ENCODE results near the gene LUZP4.

DNA sequence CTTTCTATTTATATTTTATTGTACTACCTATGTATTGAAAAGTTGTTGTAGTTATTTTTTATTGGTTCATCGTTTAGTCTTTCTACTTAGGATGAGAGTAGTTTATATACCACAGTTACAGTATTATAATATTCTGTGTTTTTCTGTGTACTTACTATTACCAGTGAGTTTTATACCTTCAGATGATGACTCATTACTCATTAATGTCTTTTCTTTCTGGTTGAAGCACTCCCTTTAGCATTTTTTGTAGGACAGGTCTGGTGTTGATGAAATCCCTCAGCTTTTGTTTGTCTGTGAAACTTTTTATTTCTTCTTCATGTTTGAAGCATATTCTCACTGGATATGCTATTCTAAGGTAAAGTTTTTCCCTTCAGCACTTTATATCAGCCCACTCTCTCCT is 7.7 kb downstream of the LUZP4 start:
- TF ChIP-seq POLR2AphosphoS5 (IDR thresholded peaks at IDR 0.05; ENCODE audit: low read depth, low read length): no peak
- TF ChIP-seq, protein P1, sequence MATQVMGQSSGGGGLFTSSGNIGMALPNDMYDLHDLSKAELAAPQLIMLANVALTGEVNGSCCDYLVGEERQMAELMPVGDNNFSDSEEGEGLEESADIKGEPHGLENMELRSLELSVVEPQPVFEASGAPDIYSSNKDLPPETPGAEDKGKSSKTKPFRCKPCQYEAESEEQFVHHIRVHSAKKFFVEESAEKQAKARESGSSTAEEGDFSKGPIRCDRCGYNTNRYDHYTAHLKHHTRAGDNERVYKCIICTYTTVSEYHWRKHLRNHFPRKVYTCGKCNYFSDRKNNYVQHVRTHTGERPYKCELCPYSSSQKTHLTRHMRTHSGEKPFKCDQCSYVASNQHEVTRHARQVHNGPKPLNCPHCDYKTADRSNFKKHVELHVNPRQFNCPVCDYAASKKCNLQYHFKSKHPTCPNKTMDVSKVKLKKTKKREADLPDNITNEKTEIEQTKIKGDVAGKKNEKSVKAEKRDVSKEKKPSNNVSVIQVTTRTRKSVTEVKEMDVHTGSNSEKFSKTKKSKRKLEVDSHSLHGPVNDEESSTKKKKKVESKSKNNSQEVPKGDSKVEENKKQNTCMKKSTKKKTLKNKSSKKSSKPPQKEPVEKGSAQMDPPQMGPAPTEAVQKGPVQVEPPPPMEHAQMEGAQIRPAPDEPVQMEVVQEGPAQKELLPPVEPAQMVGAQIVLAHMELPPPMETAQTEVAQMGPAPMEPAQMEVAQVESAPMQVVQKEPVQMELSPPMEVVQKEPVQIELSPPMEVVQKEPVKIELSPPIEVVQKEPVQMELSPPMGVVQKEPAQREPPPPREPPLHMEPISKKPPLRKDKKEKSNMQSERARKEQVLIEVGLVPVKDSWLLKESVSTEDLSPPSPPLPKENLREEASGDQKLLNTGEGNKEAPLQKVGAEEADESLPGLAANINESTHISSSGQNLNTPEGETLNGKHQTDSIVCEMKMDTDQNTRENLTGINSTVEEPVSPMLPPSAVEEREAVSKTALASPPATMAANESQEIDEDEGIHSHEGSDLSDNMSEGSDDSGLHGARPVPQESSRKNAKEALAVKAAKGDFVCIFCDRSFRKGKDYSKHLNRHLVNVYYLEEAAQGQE (IDR thresholded peaks at IDR 0.05; ENCODE audit: insufficient read depth in 1 of 2, low read depth in 2 of 2, low read length in 2 of 2): no peak
